Thoracic aorta (tissue), 2 donors: ENCODE results near the gene RNF43. TPM values are rescaled to one million over a fixed set of nuclear protein-coding genes. Genes with fewer than 3 reads are reported as not detected.
A peak's percentile ranks its signal among the peaks of the same experiment; 100 is the strongest.

Experiments
- ATAC-seq: fragments of 150-250 bp; one replicate; pipeline ENCODE4 v1.8.0; 2017; ENCODE audit warnings: low read depth; ENCODE audit not compliant: insufficient number of reproducible peaks, low FRiP score
- DNase-seq: peaks from one replicate; pipeline ENCODE4 v3.0.0-alpha.2; 2020; ENCODE audit warnings: low spot score
- H3K27ac ChIP-seq, 2 donors: fragments of 200-600 bp; sonication (generic); 1 replicate in 1 of 2; 2 replicates in 1 of 2; pipeline ENCODE4 v1.5.1; 2016; ENCODE audit warnings: mild to moderate bottlenecking in 2 of 2, moderate library complexity in 2 of 2
- H3K27me3 ChIP-seq: fragments of 200-600 bp; sonication (generic); replicated peaks from 2 replicates; pipeline ENCODE4 v1.6.0; 2016; ENCODE audit warnings: mild to moderate bottlenecking; ENCODE audit not compliant: insufficient read depth
- H3K36me3 ChIP-seq: fragments of 200-600 bp; sonication (generic); one replicate; pipeline ENCODE4 v1.5.1; 2016
- H3K4me1 ChIP-seq, 2 donors: fragments of 200-600 bp; sonication (generic); 1 replicate in 1 of 2; 2 replicates in 1 of 2; pipeline versions ENCODE4 v1.5.1 to v1.6.0; 2016; ENCODE audit warnings: low read depth in 2 of 2, mild to moderate bottlenecking in 1 of 2; ENCODE audit not compliant: control insufficient read depth in 1 of 2
- H3K4me3 ChIP-seq: fragments of 200-600 bp; sonication (generic); 2 replicates; pipeline ENCODE4 v1.5.1; 2016; ENCODE audit warnings: mild to moderate bottlenecking
- H3K9me3 ChIP-seq: fragments of 200-600 bp; sonication (generic); 2 replicates; pipeline ENCODE4 v1.5.1; 2016
- CTCF ChIP-seq: fragments of 200-600 bp; sonication (generic); IDR thresholded peaks from one replicate; pipeline ENCODE4 v1.5.1; 2019; ENCODE audit warnings: antibody characterized with exemption
- total RNA-seq, 2 donors: library from RNA; depleted of rRNA; stranded (reverse); fragments of >200 nt; gene quantifications; one replicate each; pipeline versions ENCODE4 v1.1.0 to v1.2.3, GENCODE V29; 2016

RNF43 gene
- total RNA-seq, 2 donors from 2014 or later: under 0.01 to 0.49 TPM

GRCh38 chr17:58420827-58421226 is 3.5 kb upstream of the RNF43 start:
- H3K27ac ChIP-seq: no peak overlapping the region
- TF ChIP-seq CTCF: no peak
- no peaks in the 10 kb centered on the region for H3K36me3 ChIP-seq
- H3K9me3 ChIP-seq: no peaks in the 10 kb centered on the region
- no peaks in the 10 kb centered on the region for H3K27me3 ChIP-seq
- ATAC-seq: no peak
- no peak overlapping the region for H3K4me3 ChIP-seq
- no peaks in the 10 kb centered on the region for H3K4me1 ChIP-seq
- no peak for DNase-seq

- H3K4me3 ChIP-seq: peak overlapping the region; percentile 60
- no peaks in the 10 kb centered on the region for H3K4me1 ChIP-seq
- DNase-seq: no peak
- TF ChIP-seq CTCF: no peak
- ATAC-seq: no peak
- no peaks in the 10 kb centered on the region for H3K9me3 ChIP-seq
- no peaks in the 10 kb centered on the region for H3K36me3 ChIP-seq
- no peaks in the 10 kb centered on the region for H3K27me3 ChIP-seq
- no peak overlapping the region for H3K27ac ChIP-seq
Measured at GRCh38 chr17:58416937-58417299, 416 bp downstream of the RNF43 start.

GRCh38 chr17:58416396-58416795 is 938 bp downstream of the RNF43 start:
- H3K27me3 ChIP-seq: no peaks in the 10 kb centered on the region
- no peaks in the 10 kb centered on the region for H3K36me3 ChIP-seq
- ATAC-seq (no peak), DNase-seq (no peak)
- no peaks in the 10 kb centered on the region for H3K4me1 ChIP-seq
- H3K4me3 ChIP-seq: no peak overlapping the region
- no peaks in the 10 kb centered on the region for H3K9me3 ChIP-seq
- H3K27ac ChIP-seq: no peak overlapping the region
- no peak for TF ChIP-seq CTCF

- Histone ChIP-seq H3K27me3 (no peaks in the 10 kb centered on the region), H3K4me1 (no peaks in the 10 kb centered on the region), H3K27ac (no peak overlapping the region), H3K9me3 (no peaks in the 10 kb centered on the region), H3K36me3 (no peaks in the 10 kb centered on the region), H3K4me3 (no peak overlapping the region)
- DNase-seq (no peak), ATAC-seq (no peak)
- TF ChIP-seq CTCF: no peak
Measured at GRCh38 chr17:58415371-58416055, 1.8 kb downstream of the RNF43 start.

GRCh38 chr17:58414596-58414997 is 2.7 kb downstream of the RNF43 start:
- no peak overlapping the region for H3K27ac ChIP-seq
- H3K36me3 ChIP-seq: no peaks in the 10 kb centered on the region
- H3K27me3 ChIP-seq: no peaks in the 10 kb centered on the region
- H3K9me3 ChIP-seq: no peaks in the 10 kb centered on the region
- ATAC-seq: no peak
- TF ChIP-seq CTCF: no peak
- no peaks in the 10 kb centered on the region for H3K4me1 ChIP-seq
- no peak overlapping the region for H3K4me3 ChIP-seq
- no peak for DNase-seq
